Panc1 (cell line): ENCODE data around the gene DCUN1D1. TPM values are rescaled to one million over a fixed set of nuclear protein-coding genes. Genes with fewer than 3 reads are reported as not detected.

Experiments used
- ATAC-seq: fragments of 200-7000 bp; cut with Tn5 transposase; 2 replicates; pipeline ENCODE4 v1.9.1; 2020; ENCODE audit warnings: mild to moderate bottlenecking, moderate library complexity
- BruUV-seq: library from RNA; stranded (reverse); fragments of 400-500 nt; replicated peaks from 2 replicates; lab custom pipeline; 2021; lab: Mats Ljungman, UMichigan
- CTCF ChIA-PET: fragments of 300-600 bp; sonication (Branson Sonifier 250); formaldehyde crosslinking; loops from one replicate; lab custom pipeline; 2022; ENCODE audit warnings: antibody characterized with exemption; lab: Charles Lee
- POLR2A ChIA-PET: fragments of 300-600 bp; sonication (Branson Sonifier 250); formaldehyde crosslinking; loops from one replicate; lab custom pipeline; 2022; ENCODE audit warnings: antibody characterized with exemption; lab: Charles Lee
- DNase-seq: peaks from one replicate; pipeline ENCODE4 v3.0.0-alpha.2; 2010; ENCODE audit warnings: low read depth, low spot score
- H3K27ac ChIP-seq: 2 replicates; pipeline ENCODE4 v1.5.1; 2011; ENCODE audit warnings: mild to moderate bottlenecking, low read length, inconsistent platforms
- H3K27me3 ChIP-seq: fragments of 200-500 bp; sonication (Bioruptor generic); 2 replicates; pipeline ENCODE4 v1.6.0; 2014; ENCODE audit warnings: low read length, inconsistent platforms; ENCODE audit not compliant: control insufficient read depth, insufficient read depth
- H3K36me3 ChIP-seq: fragments of 200-500 bp; sonication (Bioruptor generic); 2 replicates; pipeline ENCODE4 v1.5.1; 2014; ENCODE audit warnings: inconsistent platforms, mild to moderate bottlenecking, low read length, moderate library complexity; ENCODE audit not compliant: control insufficient read depth, insufficient read depth
- H3K4me1 ChIP-seq: 2 replicates; pipeline ENCODE4 v1.5.1; 2011; ENCODE audit warnings: inconsistent platforms, mild to moderate bottlenecking, low read length, moderate library complexity; ENCODE audit not compliant: control insufficient read depth, insufficient read depth
- H3K4me3 ChIP-seq, 2 experiments: 2 replicates each; pipeline ENCODE4 v1.5.1; 2011 to 2012; ENCODE audit warnings: low read depth in 2 of 2, low read length in 2 of 2, mild to moderate bottlenecking in 2 of 2, inconsistent platforms in 1 of 2, moderate library complexity in 1 of 2
- H3K9me3 ChIP-seq: fragments of 200-500 bp; sonication (Bioruptor generic); 2 replicates; pipeline ENCODE4 v1.5.1; 2014; ENCODE audit warnings: low read depth, mild to moderate bottlenecking, inconsistent platforms, low read length, moderate library complexity; ENCODE audit not compliant: control insufficient read depth, insufficient read depth
- CTCF ChIP-seq: fragments of 450-650 bp; IDR thresholded peaks from 2 replicates; pipeline ENCODE4 v1.5.1; 2017; ENCODE audit warnings: mild to moderate bottlenecking
- POLR2AphosphoS5 ChIP-seq: IDR thresholded peaks from 2 replicates; pipeline ENCODE4 v1.6.1; 2012; ENCODE audit warnings: mild to moderate bottlenecking, low read depth, low read length, moderate library complexity
- REST ChIP-seq, 2 experiments: IDR thresholded peaks; 2 replicates each; pipeline ENCODE4 v1.6.1; 2011 to 2012; ENCODE audit warnings: low read depth in 2 of 2, control low read depth in 1 of 2, low read length in 1 of 2, mild to moderate bottlenecking in 1 of 2, moderate library complexity in 1 of 2; ENCODE audit not compliant: insufficient read depth in 1 of 2
- SIN3A ChIP-seq: IDR thresholded peaks from 2 replicates; pipeline ENCODE4 v1.6.1; 2012; ENCODE audit warnings: low read depth, mild to moderate bottlenecking, low read length, moderate library complexity, borderline replicate concordance; ENCODE audit not compliant: insufficient read depth
- TCF7L2 ChIP-seq: IDR thresholded peaks from 2 replicates; pipeline ENCODE4 v1.6.1; 2011; ENCODE audit warnings: mild to moderate bottlenecking, low read depth, low read length, inconsistent platforms
- in situ Hi-C: cut with HindIII; loops from 2 replicates; pipeline ENCODE4 v1.10.0; 2016; ENCODE audit warnings: low sequenced_read_pairs, low pct_unique_long_range_greater_than_20kb
- intact Hi-C: fragments of 100-400 bp; cut with micrococcal nuclease; formaldehyde crosslinking; loops from one replicate; pipeline ENCODE4 v1.10.0; 2022; ENCODE audit not compliant: unreplicated experiment
- total RNA-seq: library from RNA; stranded (reverse); gene quantifications from one replicate; pipeline ENCODE4 v1.2.1, GENCODE V29; 2021; ENCODE audit not compliant: unreplicated experiment

DCUN1D1 gene
- total RNA-seq, 1 experiment from 2014 or later = 68.1 TPM

DNA sequence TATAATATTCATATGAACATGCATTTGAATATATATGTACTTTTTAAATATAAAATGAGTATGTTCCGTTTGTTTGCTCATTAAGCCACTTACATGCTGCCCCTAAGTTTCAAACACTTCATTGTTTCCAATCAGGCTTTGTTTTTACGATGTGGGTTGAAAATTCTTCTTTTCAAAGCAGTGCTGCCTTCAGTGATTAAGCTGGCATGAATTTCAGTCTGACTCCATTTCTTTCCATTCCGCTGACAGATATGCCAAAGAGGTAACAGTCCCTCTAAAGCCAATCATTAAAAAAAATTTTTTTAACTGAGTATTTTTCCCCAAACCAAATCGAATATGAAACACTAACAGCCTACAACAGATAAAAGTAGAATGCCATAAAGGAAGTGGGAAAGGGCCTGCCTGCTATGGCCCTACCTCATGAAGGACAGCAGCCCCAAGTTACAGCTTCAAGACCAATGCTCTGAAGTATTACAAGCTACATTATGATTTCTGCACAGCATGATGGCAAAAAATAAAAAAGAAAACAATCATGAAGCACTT lies 40.0 kb downstream of the DCUN1D1 start:
- POLR2A ChIA-PET = no interaction called here
- DNase-seq = no peak
- no TSS peak for BruUV-seq

DNA sequence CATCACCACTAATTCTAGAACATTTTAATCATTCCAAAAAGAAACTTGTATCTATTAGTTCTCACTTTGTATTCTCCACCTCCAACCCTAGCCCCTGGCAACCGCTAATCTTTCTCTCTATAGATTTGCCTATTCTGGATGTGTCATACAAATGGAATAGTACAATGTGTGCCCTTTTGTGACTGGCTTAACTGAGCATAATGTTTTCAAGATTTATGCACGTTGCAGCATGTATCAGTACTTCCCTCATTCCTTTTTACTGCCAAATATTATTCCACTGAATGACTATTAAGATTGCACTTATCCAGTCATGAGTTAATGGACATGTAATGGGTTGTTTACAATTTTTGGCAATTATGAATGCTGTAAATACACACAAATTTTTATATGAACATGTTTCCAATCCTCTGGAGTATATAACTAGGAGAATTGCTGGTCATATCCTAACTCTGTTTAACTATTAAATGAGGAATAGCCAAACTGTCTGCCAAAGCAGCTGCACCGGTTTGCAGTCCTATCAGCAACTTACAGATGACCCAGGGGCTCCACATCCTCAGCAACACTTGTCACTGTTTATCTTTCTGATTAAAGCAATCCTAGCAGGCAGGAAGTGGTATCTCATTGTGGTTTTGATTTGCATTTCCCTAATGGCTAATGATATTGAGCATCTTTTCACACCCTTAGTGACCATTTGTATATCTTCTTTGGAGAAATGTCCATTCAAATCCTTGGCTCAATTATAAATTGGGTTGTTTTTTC lies 42.9 kb downstream of the DCUN1D1 start:
- no peaks in the 10 kb centered on the region for H3K9me3 ChIP-seq
- no peak overlapping the region for H3K27ac ChIP-seq
- H3K27me3 ChIP-seq = no peaks in the 10 kb centered on the region
- H3K4me1 ChIP-seq = no peaks in the 10 kb centered on the region
- peaks cover 2% of the 10 kb centered on the region; the same call in 1 of the 2 replicates for H3K36me3 ChIP-seq
- no peak overlapping the region for H3K4me3 ChIP-seq
- intact Hi-C loops (no loop called here), in situ Hi-C loops (no loop called here)
- BruUV-seq = no TSS peak
- POLR2A ChIA-PET = no interaction called here
- ATAC-seq = no peak
- no peak for DNase-seq
- CTCF ChIA-PET = no interaction called here
- TF ChIP-seq SIN3A (no peak), REST (IDR thresholded peaks at IDR 0.05; ENCODE audit: insufficient read depth in 1 of 2, low read depth in 2 of 2, low read length in 1 of 2) (no peak), CTCF (no peak), TCF7L2 (no peak)

More for the DNA sequence above, 40.0 kb downstream of the DCUN1D1 start:
- intact Hi-C loops (no loop called here), in situ Hi-C loops (no loop called here)
- peaks cover 2% of the 10 kb centered on the region; the same call in 1 of the 2 replicates for H3K36me3 ChIP-seq
- ATAC-seq = no peak
- no peaks in the 10 kb centered on the region for H3K27me3 ChIP-seq
- no peaks in the 10 kb centered on the region for H3K9me3 ChIP-seq
- H3K4me3 ChIP-seq = no peak overlapping the region
- H3K4me1 ChIP-seq = no peaks in the 10 kb centered on the region
- H3K27ac ChIP-seq = no peak overlapping the region
- CTCF ChIA-PET = no interaction called here
- TF ChIP-seq TCF7L2 (no peak), POLR2AphosphoS5 (no peak), CTCF (no peak), REST (IDR thresholded peaks at IDR 0.05; ENCODE audit: insufficient read depth in 1 of 2, low read depth in 2 of 2, low read length in 1 of 2) (no peak), SIN3A (no peak)
